ENCODE data around the gene ZNF358. TPM values are rescaled to one million over a fixed set of nuclear protein-coding genes. Genes with fewer than 3 reads are reported as not detected.

ZNF358 gene
- total RNA-seq, 1 donor from 2014 or later: 56.9 TPM

- Histone ChIP-seq H3K27me3 (no peaks in the 10 kb centered on the region), H3K4me3 (no peak overlapping the region), H3K36me3 (peaks cover 46% of the 10 kb centered on the region), H3K4me1 (no peaks in the 10 kb centered on the region), H3K27ac (no peak overlapping the region), H3K9me3 (no peaks in the 10 kb centered on the region)
- intact Hi-C loops (cut with DNase I): no loop called here
- no peak for ATAC-seq
- DNase-seq: no peak
- TF ChIP-seq CTCF (IDR thresholded peaks at IDR 0.05): no peak
Observed at GRCh38 chr19:7471696-7472615, 43.9 kb upstream of the ZNF358 start.

- H3K27me3 ChIP-seq: no peaks in the 10 kb centered on the region
- no peak for ATAC-seq
- peaks cover 11% of the 10 kb centered on the region for H3K36me3 ChIP-seq
- intact Hi-C loops (cut with DNase I): no loop called here
- no peak overlapping the region for H3K27ac ChIP-seq
- no peaks in the 10 kb centered on the region for H3K9me3 ChIP-seq
- no peak for TF ChIP-seq CTCF (IDR thresholded peaks at IDR 0.05)
- peaks cover 5% of the 10 kb centered on the region for H3K4me1 ChIP-seq
- H3K4me3 ChIP-seq: no peak overlapping the region
- DNase-seq: no peak
Observed at GRCh38 chr19:7475665-7476064, 40.2 kb upstream of the ZNF358 start.

DNA sequence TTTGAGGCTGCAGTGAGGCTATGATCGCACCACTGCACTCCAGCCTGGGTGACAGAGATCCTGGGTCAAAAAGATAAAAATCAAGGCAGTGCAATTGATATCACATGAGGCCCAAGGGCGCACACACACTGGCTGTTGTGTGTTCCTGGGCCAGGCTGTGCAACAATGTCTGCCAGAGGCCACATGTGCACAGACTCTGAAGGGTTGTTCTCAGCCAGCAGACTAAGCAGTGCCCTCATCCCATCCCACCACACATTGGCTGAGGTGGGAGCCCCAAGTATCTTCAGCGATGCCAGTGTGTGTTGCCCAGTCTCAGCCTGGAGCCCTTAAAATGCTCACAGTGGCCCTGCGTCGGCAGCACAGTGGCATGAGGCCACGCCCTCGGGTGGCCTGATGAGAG, 39.7 kb upstream of the ZNF358 start:
- intact Hi-C loops (cut with DNase I): no loop called here
- peaks cover 5% of the 10 kb centered on the region for H3K4me1 ChIP-seq
- no peak overlapping the region for H3K4me3 ChIP-seq
- no peak overlapping the region for H3K27ac ChIP-seq
- no peaks in the 10 kb centered on the region for H3K27me3 ChIP-seq
- no peak for DNase-seq
- ATAC-seq: no peak
- peaks cover 5% of the 10 kb centered on the region for H3K36me3 ChIP-seq
- TF ChIP-seq CTCF (IDR thresholded peaks at IDR 0.05): no peak
- H3K9me3 ChIP-seq: no peaks in the 10 kb centered on the region

- no peak overlapping the region for H3K27ac ChIP-seq
- no peak for ATAC-seq
Observed at GRCh38 chr19:7476777-7477494, 39.0 kb upstream of the ZNF358 start.

DNA sequence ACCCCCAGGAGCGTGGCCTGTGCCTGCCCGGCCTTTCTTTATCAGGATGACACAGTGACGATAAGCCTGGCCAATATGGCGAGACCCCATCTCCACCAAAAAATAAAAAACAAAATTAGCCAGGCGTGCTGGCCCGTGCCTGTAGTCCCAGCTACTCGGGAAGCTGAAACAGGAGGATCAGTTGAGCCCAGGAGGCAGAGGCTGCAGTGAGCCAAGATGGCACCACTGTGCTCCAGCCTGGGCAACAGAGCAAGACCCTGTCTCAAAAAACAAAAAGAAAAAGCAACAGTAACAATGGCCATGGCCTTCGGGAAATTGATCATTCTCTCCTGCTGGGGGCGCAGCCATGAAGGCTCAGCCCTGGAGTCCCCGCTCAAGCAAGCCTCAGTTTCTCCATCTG, 38.1 kb upstream of the ZNF358 start:
- intact Hi-C loops (cut with DNase I): no loop called here

More at GRCh38 chr19:7476777-7477494, 39.0 kb upstream of the ZNF358 start:
- no peaks in the 10 kb centered on the region for H3K9me3 ChIP-seq
- H3K4me1 ChIP-seq: peaks cover 6% of the 10 kb centered on the region
- no peak for DNase-seq
- H3K27me3 ChIP-seq: no peaks in the 10 kb centered on the region
- TF ChIP-seq CTCF (IDR thresholded peaks at IDR 0.05): no peak
- H3K36me3 ChIP-seq: no peaks in the 10 kb centered on the region
- intact Hi-C loops (cut with DNase I): no loop called here
- no peak overlapping the region for H3K4me3 ChIP-seq

More for the DNA sequence above, 38.1 kb upstream of the ZNF358 start:
- peaks cover 15% of the 10 kb centered on the region for H3K4me1 ChIP-seq
- no peaks in the 10 kb centered on the region for H3K27me3 ChIP-seq
- H3K27ac ChIP-seq: no peak overlapping the region
- TF ChIP-seq CTCF (IDR thresholded peaks at IDR 0.05): no peak
- ATAC-seq: no peak
- no peak for DNase-seq
- H3K9me3 ChIP-seq: no peaks in the 10 kb centered on the region
- H3K36me3 ChIP-seq: no peaks in the 10 kb centered on the region
- H3K4me3 ChIP-seq: no peak overlapping the region
